GM21423 (cell line): ENCODE measurements around the gene POFUT2.

ENCODE experiments used
- ATAC-seq: cut with Tn5 transposase; IDR thresholded peaks from one replicate; pipeline ENCODE4 v1.9.1; 2021; ENCODE audit warnings: mild to moderate bottlenecking, moderate library complexity; ENCODE audit not compliant: unreplicated experiment

The POFUT2 gene

GRCh38 chr21:45283611-45284455 lies 3.9 kb downstream of the POFUT2 start:
- ATAC-seq = no peak

- no peak for ATAC-seq
Measured at GRCh38 chr21:45283035-45283610, 4.6 kb downstream of the POFUT2 start.

GRCh38 chr21:45282283-45283034 lies 5.2 kb downstream of the POFUT2 start:
- no peak for ATAC-seq

GRCh38 chr21:45281411-45282282 lies 6.0 kb downstream of the POFUT2 start:
- ATAC-seq = no peak

- no peak for ATAC-seq
Measured at GRCh38 chr21:45280969-45281368, 6.7 kb downstream of the POFUT2 start.

- no peak for ATAC-seq
Measured at GRCh38 chr21:45280178-45280821, 7.4 kb downstream of the POFUT2 start.

- ATAC-seq = no peak
Measured at GRCh38 chr21:45279446-45280177, 8.1 kb downstream of the POFUT2 start.

- ATAC-seq = no peak
Measured at GRCh38 chr21:45278156-45278911, 9.4 kb downstream of the POFUT2 start.

- ATAC-seq = no peak
Measured at GRCh38 chr21:45277101-45278045, 10.3 kb downstream of the POFUT2 start.

- ATAC-seq = no peak
Measured at GRCh38 chr21:45276596-45276995, 11.1 kb downstream of the POFUT2 start.

GRCh38 chr21:45270306-45270821 lies 17.3 kb downstream of the POFUT2 start:
- no peak for ATAC-seq

- ATAC-seq = no peak
Measured at GRCh38 chr21:45269861-45270260, 17.8 kb downstream of the POFUT2 start.

GRCh38 chr21:45267390-45267760 lies 20.3 kb downstream of the POFUT2 start:
- no peak for ATAC-seq

GRCh38 chr21:45266518-45267389 lies 20.9 kb downstream of the POFUT2 start:
- ATAC-seq = no peak

GRCh38 chr21:45265721-45266517 lies 21.8 kb downstream of the POFUT2 start:
- no peak for ATAC-seq
